GM19099 (cell line): Measurements from ENCODE around the gene CCDC40.

Experiments
- POLR2A ChIP-seq: IDR thresholded peaks from 3 replicates; pipeline ENCODE4 v1.6.1; 2011; ENCODE audit warnings: low read depth; ENCODE audit not compliant: insufficient read length; ENCODE audit errors: extremely low read depth

CCDC40 gene

GRCh38 chr17:80006811-80007752 is 29.4 kb upstream of the CCDC40 start:
- TF ChIP-seq POLR2A: no peak

GRCh38 chr17:80007939-80008338 is 28.5 kb upstream of the CCDC40 start:
- no peak for TF ChIP-seq POLR2A

- no peak for TF ChIP-seq POLR2A
These were observed 28.0 kb upstream of the CCDC40 start for GRCh38 chr17:80008383-80008840.

- TF ChIP-seq POLR2A: no peak
These were observed 27.6 kb upstream of the CCDC40 start for GRCh38 chr17:80008848-80009247.

- no peak for TF ChIP-seq POLR2A
These were observed 26.8 kb upstream of the CCDC40 start for GRCh38 chr17:80009391-80010282.

GRCh38 chr17:80010283-80010858 is 26.1 kb upstream of the CCDC40 start:
- no peak for TF ChIP-seq POLR2A

GRCh38 chr17:80011989-80012555 is 24.4 kb upstream of the CCDC40 start:
- TF ChIP-seq POLR2A: no peak

- no peak for TF ChIP-seq POLR2A
These were observed 23.4 kb upstream of the CCDC40 start for GRCh38 chr17:80012765-80013741.

- TF ChIP-seq POLR2A: no peak
These were observed 19.0 kb upstream of the CCDC40 start for GRCh38 chr17:80017226-80018010.

- TF ChIP-seq POLR2A: no peak
These were observed 17.4 kb upstream of the CCDC40 start for GRCh38 chr17:80018917-80019651.

GRCh38 chr17:80021600-80021999 is 14.8 kb upstream of the CCDC40 start:
- TF ChIP-seq POLR2A: no peak

- TF ChIP-seq POLR2A: no peak
These were observed 12.8 kb upstream of the CCDC40 start for GRCh38 chr17:80023481-80024205.
